ENCODE measurements around the gene SRSF9.
A peak's percentile ranks its signal among the peaks of the same experiment; 100 is the strongest.

Gene SRSF9

GRCh38 chr12:120496413-120497340, 27.1 kb upstream of the SRSF9 start:
- TF ChIP-seq CTCF (IDR thresholded peaks at IDR 0.05; ENCODE audit: poor library complexity, severe bottlenecking): peak; percentile 37

GRCh38 chr12:120495731-120496412, 26.3 kb upstream of the SRSF9 start, which contains the start of gene DYNLL1:
DYNLL1 (plus strand) TSS chr12:120496113; CDS start chr12:120496422, 309 bp downstream.
- Histone ChIP-seq H3K27me3 (ENCODE audit: insufficient read depth, poor library complexity, severe bottlenecking) (no peaks in the 10 kb centered on the region), H3K36me3 (ENCODE audit: low read depth) (peaks cover 39% of the 10 kb centered on the region), H3K4me1 (ENCODE audit: insufficient read depth, poor library complexity, severe bottlenecking) (peaks cover 21% of the 10 kb centered on the region), H3K27ac (ENCODE audit: poor library complexity, severe bottlenecking) (peak within 1 kb of the TSS; percentile 73), H3K9me3 (ENCODE audit: severe bottlenecking) (no peaks in the 10 kb centered on the region), H3K4me3 (ENCODE audit: severe bottlenecking) (peak within 1 kb of the TSS; percentile 50)
- DNase-seq (ENCODE audit: low spot score) (peak; percentile 91), ATAC-seq (ENCODE audit: low read depth) (peak; percentile 96)
- no peak for TF ChIP-seq CTCF (IDR thresholded peaks at IDR 0.05; ENCODE audit: poor library complexity, severe bottlenecking)

More at GRCh38 chr12:120496413-120497340, 27.1 kb upstream of the SRSF9 start:
- ATAC-seq (ENCODE audit: low read depth): peak; percentile 11; the same call in 2 of the 3 replicates
- peaks cover 33% of the 10 kb centered on the region for H3K36me3 ChIP-seq (ENCODE audit: low read depth)
- no peaks in the 10 kb centered on the region for H3K9me3 ChIP-seq (ENCODE audit: severe bottlenecking)
- no peak for DNase-seq (ENCODE audit: low spot score)
- no peaks in the 10 kb centered on the region for H3K27me3 ChIP-seq (ENCODE audit: insufficient read depth, poor library complexity, severe bottlenecking)
- peak overlapping the region; percentile 50 for H3K4me3 ChIP-seq (ENCODE audit: severe bottlenecking)
- H3K4me1 ChIP-seq (ENCODE audit: insufficient read depth, poor library complexity, severe bottlenecking): peaks cover 21% of the 10 kb centered on the region
- H3K27ac ChIP-seq (ENCODE audit: poor library complexity, severe bottlenecking): peak overlapping the region; percentile 73

- Histone ChIP-seq H3K9me3 (ENCODE audit: severe bottlenecking) (no peaks in the 10 kb centered on the region), H3K27me3 (ENCODE audit: insufficient read depth, poor library complexity, severe bottlenecking) (no peaks in the 10 kb centered on the region), H3K4me1 (ENCODE audit: insufficient read depth, poor library complexity, severe bottlenecking) (peaks cover 21% of the 10 kb centered on the region), H3K4me3 (ENCODE audit: severe bottlenecking) (peak overlapping the region; percentile 50), H3K27ac (ENCODE audit: poor library complexity, severe bottlenecking) (peak overlapping the region; percentile 73), H3K36me3 (ENCODE audit: low read depth) (peaks cover 45% of the 10 kb centered on the region)
- no peak for TF ChIP-seq CTCF (IDR thresholded peaks at IDR 0.05; ENCODE audit: poor library complexity, severe bottlenecking)
- no peak for DNase-seq (ENCODE audit: low spot score)
- ATAC-seq (ENCODE audit: low read depth): peak; percentile 9; the same call in 2 of the 3 replicates
Measured at GRCh38 chr12:120495186-120495730, 25.7 kb upstream of the SRSF9 start.

- H3K4me3 ChIP-seq (ENCODE audit: severe bottlenecking): no peak overlapping the region
- no peaks in the 10 kb centered on the region for H3K27me3 ChIP-seq (ENCODE audit: insufficient read depth, poor library complexity, severe bottlenecking)
- DNase-seq (ENCODE audit: low spot score): no peak
- H3K36me3 ChIP-seq (ENCODE audit: low read depth): peaks cover 24% of the 10 kb centered on the region
- ATAC-seq (ENCODE audit: low read depth): no peak
- TF ChIP-seq CTCF (IDR thresholded peaks at IDR 0.05; ENCODE audit: poor library complexity, severe bottlenecking): no peak
- peaks cover 6% of the 10 kb centered on the region for H3K4me1 ChIP-seq (ENCODE audit: insufficient read depth, poor library complexity, severe bottlenecking)
- H3K9me3 ChIP-seq (ENCODE audit: severe bottlenecking): no peaks in the 10 kb centered on the region
- no peak overlapping the region for H3K27ac ChIP-seq (ENCODE audit: poor library complexity, severe bottlenecking)
Measured at GRCh38 chr12:120490833-120491512, 21.4 kb upstream of the SRSF9 start.
